HG02678 (cell line): ENCODE results near the gene LRSAM1.

Source experiments
- ATAC-seq: cut with Tn5 transposase; IDR thresholded peaks from one replicate; pipeline ENCODE4 v1.9.1; 2021; ENCODE audit warnings: mild to moderate bottlenecking, moderate library complexity; ENCODE audit not compliant: unreplicated experiment

The LRSAM1 gene

GRCh38 chr9:127450830-127451607 lies at the start of gene LRSAM1, which contains the start of gene RPL12:
LRSAM1 (plus strand) TSS chr9:127451510; CDS start chr9:127454528, 3,018 bp downstream.
RPL12 (minus strand) TSS chr9:127451406; CDS start chr9:127451317, 89 bp downstream.
- peak; percentile 70 for ATAC-seq

- no peak for ATAC-seq
Measured at GRCh38 chr9:127402401-127403090, 48.8 kb upstream of the LRSAM1 start.

- ATAC-seq, result no peak
Measured at GRCh38 chr9:127403507-127404192, 47.7 kb upstream of the LRSAM1 start.

GRCh38 chr9:127404631-127405030 lies 46.7 kb upstream of the LRSAM1 start:
- no peak for ATAC-seq

GRCh38 chr9:127405344-127406125 lies 45.8 kb upstream of the LRSAM1 start:
- ATAC-seq, result no peak

GRCh38 chr9:127406799-127407491 lies 44.4 kb upstream of the LRSAM1 start:
- no peak for ATAC-seq

- ATAC-seq, result no peak
Measured at GRCh38 chr9:127407492-127407843, 43.8 kb upstream of the LRSAM1 start.

GRCh38 chr9:127411122-127411521 lies 40.2 kb upstream of the LRSAM1 start:
- no peak for ATAC-seq

- ATAC-seq, result no peak
Measured at GRCh38 chr9:127415141-127415540, 36.2 kb upstream of the LRSAM1 start.

GRCh38 chr9:127415657-127416056 lies 35.7 kb upstream of the LRSAM1 start:
- ATAC-seq, result no peak

GRCh38 chr9:127417131-127418036 lies 33.9 kb upstream of the LRSAM1 start:
- ATAC-seq, result no peak

GRCh38 chr9:127418037-127418471 lies 33.3 kb upstream of the LRSAM1 start:
- no peak for ATAC-seq

- no peak for ATAC-seq
Measured at GRCh38 chr9:127419348-127419747, 32.0 kb upstream of the LRSAM1 start.

GRCh38 chr9:127421057-127421456 lies 30.3 kb upstream of the LRSAM1 start:
- ATAC-seq, result no peak

GRCh38 chr9:127422133-127422782 lies 29.1 kb upstream of the LRSAM1 start:
- ATAC-seq, result no peak

- ATAC-seq, result no peak
Measured at GRCh38 chr9:127422787-127423186, 28.5 kb upstream of the LRSAM1 start.

GRCh38 chr9:127423476-127423933 lies 27.8 kb upstream of the LRSAM1 start:
- ATAC-seq, result no peak

GRCh38 chr9:127423934-127424675 lies 27.2 kb upstream of the LRSAM1 start, which contains the start of gene ZNF79:
ZNF79 (plus strand) TSS chr9:127424382; CDS start chr9:127424788, 406 bp downstream.
- ATAC-seq, result peak; percentile 85
